ENCODE data around the gene SLC5A11.

Gene SLC5A11

DNA sequence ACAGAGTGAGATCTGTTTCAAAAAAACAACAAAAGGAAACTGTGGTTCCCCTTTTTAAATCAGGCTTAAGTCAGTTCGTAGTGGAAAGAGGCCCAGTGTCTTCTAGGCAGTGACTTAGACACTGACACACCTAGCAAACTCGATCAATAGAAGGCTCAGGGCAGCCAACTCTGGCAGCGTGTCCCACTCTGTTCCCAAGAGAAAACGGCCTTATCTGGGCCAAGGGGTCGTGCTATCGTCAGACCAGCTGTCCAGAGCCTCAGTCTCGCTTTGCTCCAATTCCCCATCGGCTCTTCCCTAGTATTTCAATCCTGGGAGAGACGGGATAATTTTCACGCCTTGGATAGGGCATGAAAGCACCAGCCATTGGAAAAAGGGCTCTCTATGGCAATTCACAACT is 72.9 kb downstream of the SLC5A11 start:
- DNase-seq (ENCODE audit: low read depth in 3 of 3): no peak

DNA sequence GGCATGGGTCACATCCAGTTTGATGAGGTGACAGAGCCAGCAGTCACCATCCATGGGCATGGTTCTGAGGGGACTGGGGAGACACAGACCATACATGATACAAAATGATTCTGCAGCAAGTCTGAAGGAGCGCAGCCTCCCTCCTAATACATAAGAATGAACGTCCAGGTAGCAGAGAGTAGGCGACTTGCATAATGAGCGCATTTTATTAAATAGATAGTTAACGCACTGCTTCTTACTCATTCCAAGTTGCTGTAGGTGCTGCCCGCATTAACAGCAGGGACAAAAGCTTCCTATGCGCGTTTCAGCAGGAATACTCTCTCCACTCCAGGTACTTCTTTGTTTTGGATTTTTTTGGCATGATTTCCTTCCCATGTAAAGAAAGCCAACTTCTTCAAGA is 73.8 kb downstream of the SLC5A11 start:
- DNase-seq (ENCODE audit: low read depth in 3 of 3): no peak

DNA sequence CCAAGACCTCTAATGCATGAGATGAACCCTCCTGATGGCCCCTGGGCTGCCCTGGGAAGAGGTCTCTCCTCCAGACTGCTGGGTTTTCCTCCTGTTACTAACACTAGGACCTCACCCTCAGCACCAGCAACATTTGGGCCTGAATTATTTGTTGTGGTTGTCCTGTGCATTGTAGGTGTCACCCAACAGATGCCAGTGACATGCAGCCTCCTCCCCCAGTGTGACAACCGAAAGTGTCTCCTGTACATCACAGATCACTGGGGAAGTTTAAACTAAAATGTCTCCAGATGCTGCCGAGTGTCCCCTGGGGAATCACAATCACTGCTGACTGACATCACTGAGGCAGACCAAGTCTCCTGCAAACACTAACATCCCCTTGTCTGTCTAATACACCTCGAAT is 74.8 kb downstream of the SLC5A11 start:
- no peak for DNase-seq (ENCODE audit: low read depth in 3 of 3)

DNA sequence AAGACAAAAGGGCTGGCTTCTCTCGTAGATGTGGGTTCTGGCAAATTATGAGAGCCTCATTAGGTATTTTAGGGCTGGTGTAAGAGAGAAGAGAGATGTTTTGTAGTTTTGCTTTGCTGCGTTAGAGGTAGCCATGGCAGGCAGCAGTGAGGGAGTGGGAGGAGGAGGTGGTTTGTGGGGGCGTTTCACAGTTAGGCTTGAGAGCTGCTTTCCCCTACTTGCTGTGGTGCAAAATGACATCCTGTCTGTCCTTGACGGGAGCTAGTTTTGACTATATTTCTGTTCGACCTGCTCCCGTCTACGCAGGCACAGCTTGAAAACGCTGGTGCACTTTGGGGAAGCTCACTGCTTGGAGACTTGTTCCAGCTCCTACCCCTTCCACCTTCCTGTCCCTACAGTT is 75.5 kb downstream of the SLC5A11 start:
- DNase-seq (ENCODE audit: low read depth in 3 of 3): no peak

DNA sequence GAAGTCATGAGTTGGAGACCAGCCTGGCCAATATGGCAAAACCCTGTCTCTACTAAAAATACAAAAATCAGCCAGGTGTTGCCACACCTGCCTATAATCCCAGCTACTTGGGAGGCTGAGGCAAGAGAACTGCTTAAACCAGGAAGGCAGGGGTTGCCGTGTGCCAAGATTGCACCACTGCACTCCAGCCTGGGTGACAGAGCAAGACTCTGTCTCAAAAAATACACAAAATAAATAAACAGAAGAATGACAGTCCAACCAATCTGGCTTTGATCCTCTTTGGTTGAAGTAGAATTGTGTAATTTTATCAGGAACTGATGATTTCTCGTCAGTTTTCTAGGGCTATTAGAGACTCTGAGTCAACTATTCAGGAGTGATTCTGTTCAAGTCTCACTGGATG is 79.4 kb downstream of the SLC5A11 start:
- DNase-seq (ENCODE audit: low read depth in 3 of 3): no peak

DNA sequence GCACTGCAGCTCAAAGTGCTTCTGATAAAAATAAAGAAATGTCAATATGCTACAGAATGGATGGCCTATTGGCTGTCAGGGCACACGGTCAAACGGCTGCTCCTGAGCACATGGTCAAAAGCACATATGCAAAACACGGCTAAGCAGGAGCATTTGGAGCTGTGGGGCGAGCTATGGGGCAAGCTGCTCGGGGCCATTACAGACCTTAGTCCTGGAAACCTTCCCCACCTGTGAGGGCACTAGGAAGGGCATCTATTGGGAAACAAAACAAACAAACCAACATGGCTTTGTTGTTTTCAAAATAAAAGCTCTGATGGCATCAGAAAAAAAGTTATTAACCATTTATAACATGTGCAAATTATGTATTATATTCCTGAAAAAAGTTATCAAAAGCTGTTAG is 83.6 kb downstream of the SLC5A11 start:
- no peak for DNase-seq (ENCODE audit: low read depth in 3 of 3)

DNA sequence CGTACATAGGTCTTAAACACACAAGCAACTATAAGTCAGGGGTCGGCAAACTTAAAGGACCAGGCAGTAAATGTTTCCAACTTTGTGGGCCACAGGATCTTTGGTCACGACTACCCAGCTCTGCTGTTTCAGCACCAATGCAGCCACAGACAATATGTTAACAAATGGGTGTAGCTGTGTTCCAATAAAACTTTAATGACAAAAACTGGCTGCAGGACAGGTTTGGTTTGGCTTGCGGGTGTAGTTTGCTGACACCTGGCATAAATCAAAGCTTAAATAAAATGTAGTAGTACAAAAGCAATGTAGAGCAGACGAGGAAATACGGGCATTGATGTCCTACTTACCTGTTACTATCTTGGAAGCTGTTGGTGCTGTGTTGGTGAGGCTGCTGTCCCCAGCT is 84.7 kb downstream of the SLC5A11 start:
- no peak for DNase-seq (ENCODE audit: low read depth in 3 of 3)

DNA sequence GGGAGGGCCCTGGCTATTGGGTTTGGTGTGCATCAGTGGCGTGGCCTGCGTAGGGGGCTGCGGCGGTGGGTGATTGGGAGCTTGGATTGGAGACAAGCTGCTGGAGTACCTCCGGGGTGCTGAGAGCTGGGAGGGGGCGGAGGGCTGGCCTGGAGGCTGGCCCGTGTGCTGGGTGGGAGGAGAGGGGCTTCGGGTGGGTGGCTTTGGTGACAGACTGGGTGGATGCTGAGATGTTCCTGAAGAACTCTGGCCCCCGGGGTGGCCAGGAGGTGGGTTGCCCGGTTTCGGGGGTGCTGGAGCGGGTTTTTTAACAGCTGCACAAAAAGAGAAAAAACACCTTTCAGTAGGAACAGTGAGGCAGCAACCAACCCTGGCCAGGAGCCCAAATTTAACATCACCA is 85.3 kb downstream of the SLC5A11 start:
- DNase-seq (ENCODE audit: low read depth in 3 of 3): no peak

DNA sequence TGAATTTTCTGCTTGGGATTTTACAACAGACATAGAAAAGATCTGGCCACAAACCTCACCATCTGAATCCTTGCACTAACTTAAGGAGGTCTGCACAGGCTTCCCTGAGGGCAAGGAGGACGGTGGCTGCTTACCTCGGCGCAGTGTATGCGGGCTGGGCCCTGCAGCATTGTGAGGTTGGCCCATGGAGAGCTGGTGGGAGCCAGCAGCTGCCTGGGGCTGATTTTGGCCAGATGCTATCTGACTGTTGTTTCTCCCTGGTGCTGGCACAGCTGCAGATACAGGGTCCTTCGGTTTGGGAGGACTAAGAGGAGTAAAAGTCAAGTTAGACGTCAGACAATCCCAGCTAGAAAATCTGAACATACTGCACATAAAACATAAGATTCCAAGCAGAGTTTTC is 89.6 kb downstream of the SLC5A11 start:
- DNase-seq (ENCODE audit: low read depth in 3 of 3): no peak

DNA sequence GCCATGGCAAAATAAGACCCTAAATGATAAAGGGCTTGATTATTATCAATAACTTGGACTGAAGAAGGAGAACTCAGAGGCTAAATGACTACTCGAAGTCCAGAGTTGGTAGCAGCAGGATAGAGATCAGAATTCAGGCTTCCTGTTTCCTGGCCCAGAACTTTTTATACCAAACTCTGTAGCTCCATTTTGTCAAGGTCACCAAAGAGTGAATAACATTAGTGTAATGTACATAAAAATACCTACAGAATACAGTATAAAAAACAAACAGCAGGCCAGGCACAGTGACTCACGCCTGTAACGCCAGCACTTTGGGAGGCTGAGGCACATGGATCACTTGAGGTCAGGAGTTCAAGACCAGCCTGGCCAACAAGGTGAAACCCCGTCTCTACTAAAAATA is 90.4 kb downstream of the SLC5A11 start:
- no peak for DNase-seq (ENCODE audit: low read depth in 3 of 3)

DNA sequence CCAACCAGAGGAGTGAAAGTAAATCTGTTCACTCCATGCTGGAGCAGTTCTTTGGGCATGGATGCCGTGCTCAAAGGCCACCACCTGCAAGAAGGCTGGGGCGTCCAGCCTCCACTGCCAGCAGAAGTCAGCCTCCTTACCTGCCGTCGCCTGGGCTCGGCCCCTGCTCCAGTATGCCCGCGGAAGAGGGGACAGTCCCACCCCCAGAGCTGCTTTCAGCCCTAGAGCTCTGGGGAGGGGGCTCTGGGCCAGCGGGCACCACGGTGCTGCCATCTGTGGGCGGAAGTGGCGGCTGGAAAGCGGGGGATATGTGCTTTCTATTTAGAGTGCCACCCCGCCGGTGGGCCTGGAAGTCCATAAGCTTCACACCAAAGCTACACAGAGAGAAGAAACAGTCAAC is 93.5 kb downstream of the SLC5A11 start:
- no peak for DNase-seq (ENCODE audit: low read depth in 3 of 3)

DNA sequence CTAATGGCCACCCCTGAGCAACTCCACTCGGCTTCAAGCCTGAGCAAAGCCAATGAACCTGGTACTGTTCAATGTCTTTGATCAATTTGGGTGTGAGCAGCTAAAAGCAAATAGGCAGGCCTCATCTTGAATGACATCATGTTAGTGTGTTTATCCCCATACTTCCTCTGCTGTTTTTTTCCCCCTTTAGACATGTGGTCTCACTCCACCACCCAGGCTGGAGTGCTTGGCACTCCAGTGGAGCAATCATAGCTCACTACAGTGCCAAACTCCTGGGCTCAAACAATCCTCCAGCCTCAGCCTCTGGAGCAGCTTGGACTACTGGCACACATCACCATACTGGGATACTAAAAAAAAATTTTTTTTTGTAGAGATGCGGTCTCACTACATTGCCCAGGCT is 94.0 kb downstream of the SLC5A11 start:
- DNase-seq (ENCODE audit: low read depth in 3 of 3): no peak

DNA sequence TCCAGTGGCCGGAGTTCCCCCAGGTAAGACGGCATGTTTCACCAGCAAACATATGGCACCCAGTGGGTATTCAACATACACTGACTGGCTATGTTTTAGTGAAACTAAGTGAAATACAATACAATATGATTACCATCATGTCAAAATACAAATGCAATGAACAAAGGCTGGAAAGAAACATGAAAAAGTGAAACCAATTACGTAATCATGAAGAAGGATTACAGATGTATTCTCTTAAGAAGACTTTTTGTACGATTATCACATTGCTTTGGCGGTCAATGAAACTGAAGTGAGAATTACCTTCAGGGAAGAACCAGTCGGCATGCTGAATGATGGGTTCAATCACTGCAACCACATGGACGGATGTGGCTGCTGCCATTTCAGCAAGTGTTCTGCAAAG is 97.7 kb downstream of the SLC5A11 start:
- no peak for DNase-seq (ENCODE audit: low read depth in 3 of 3)

DNA sequence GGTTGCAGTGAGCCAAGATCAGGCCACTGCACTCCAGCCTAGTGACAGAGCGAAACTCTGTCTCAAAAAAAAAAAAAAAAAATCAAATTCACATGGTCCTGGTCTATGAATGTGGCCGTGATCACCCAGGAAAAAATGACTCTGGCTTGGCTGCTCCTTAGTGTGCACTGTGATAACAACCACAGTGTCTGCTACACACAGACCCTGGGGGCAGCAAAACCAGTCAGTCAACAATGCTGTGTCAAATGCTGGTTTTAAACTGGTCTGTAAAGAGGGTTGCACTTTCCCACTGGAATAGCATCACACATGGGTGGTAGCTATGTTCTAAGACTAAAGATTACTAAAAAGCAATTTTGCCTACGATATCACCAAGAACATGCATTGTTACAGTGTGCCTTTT is 98.4 kb downstream of the SLC5A11 start:
- DNase-seq (ENCODE audit: low read depth in 3 of 3): no peak

DNA sequence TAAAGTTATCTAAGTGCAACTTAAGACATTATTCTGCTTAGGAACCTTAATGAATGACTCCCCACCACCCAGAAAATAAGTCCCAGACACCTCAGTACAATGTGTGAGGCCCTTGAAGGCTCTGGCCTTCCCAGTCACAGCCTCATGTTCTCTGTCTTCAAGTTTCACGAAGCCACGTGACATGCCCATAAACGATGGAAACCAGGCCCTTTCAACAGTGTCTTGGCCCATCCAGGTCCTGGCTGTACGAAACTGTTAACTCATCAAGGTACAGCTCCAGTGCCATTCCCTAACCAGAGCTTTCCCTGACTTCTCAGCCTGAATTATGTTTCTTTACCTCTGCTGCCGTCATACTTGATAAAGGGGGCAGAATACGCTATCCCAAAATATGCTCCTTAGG is 100.4 kb downstream of the SLC5A11 start:
- DNase-seq (ENCODE audit: low read depth in 3 of 3): no peak

DNA sequence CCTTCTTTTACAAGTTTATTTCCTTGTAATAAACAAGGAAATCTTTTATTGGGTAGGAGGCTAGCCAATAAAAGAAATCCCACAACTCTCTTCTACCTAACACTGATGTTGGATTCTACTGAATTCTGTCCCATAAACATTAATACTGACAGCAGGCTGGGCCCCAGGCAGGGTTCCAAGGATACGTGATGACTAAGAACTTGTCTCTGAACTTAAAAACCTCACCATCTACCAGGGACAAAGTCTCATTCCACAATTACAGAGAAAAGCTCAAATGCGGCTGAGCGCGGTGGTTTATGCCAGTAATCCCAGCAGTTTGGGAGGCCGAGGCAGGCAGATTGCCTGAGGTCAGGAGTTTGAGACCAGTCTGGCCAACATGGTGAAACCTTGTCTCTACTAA is 104.5 kb downstream of the SLC5A11 start:
- no peak for DNase-seq (ENCODE audit: low read depth in 3 of 3)

DNA sequence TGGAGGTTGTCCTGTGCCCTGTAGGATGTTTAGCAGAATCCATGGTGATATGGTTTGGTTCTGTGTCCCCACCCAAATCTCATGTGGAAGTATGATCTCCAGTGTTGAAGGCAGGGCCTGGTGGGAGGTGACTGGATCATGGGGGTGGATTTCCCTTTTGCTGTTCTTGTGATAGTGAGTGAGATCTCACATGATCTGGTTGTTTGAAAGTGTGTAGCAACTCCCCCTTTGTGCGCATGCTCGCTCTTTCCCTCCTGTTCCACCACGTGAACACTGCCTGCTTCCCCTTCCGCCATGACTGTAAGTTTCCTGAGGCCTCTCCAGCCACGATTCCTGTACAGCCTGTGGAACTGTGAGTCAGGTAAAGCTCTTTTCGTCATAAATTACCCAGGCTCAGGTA is 107.5 kb downstream of the SLC5A11 start:
- no peak for DNase-seq (ENCODE audit: low read depth in 3 of 3)

DNA sequence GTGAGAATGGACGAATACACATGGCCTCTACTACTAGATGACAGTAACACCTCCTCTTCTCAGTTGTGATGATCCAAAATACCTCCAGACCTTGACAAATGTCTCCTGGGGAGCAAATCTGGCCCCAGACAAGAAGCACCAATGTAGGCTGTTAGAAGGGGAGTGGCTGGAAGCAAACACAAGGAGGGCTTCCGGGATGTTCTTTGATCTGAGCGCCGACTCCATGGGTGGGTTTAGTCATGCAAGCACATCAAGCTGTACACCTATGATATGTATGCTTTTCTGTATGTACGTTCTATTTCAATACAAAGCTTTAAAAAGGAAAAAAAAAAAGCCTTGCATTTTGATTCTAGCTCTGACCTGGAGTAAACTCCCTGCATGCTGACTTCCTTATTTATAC is 108.0 kb downstream of the SLC5A11 start:
- DNase-seq (ENCODE audit: low read depth in 3 of 3): no peak

DNA sequence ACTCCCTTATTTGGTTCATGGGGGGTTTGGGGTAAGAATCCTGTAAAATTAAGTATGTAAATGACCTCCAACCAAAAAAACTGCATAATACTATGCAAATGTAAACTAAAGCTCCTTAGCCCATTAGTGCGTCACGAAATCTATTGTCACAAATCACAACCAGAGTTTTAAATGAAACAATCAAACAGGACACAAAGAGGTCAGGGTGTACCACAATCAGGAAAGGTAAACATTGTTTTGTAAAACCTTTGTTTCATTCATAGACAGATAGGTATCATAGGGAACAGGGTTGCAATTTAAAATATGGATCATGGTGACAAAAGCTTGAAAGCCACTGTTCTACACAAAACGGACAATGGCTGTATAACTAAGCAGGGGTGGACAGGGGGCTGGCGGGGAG is 108.4 kb downstream of the SLC5A11 start:
- DNase-seq (ENCODE audit: low read depth in 3 of 3): no peak

DNA sequence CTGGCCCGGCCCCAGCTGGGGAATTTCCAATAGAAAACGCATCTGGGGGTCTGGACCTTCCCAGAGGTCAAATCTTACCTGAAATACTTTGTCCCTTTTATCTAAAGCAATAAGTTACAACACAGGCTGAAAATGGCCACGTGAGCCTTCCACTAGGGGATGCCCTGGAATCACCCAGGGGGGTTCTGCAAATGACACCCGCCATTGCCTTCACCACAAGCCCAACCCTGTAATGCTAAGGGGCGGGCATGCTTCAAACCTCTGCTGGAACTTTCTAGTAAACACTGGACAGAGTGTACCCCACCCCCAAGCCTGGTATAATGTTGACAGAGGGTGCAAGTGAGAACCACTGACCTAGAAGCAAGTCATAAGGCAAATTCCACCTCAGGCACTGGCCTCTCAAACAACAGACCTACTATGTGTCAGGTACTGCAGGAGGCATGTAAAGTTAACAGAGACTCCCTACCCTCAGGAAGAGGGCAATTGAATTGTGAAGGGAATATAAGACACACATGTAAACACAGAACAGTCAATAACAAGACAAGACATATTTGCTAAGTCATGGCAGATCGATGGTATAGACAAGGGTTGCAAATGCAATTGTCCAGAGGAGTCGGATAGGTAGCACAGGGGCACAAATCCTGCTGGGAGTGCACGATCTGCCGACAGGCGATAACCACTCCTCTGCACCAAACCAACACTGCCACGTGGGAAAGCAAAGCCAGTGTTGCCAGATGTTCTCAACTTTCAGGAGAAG is 110.4 kb downstream of the SLC5A11 start:
- DNase-seq (ENCODE audit: low read depth in 3 of 3): no peak

DNA sequence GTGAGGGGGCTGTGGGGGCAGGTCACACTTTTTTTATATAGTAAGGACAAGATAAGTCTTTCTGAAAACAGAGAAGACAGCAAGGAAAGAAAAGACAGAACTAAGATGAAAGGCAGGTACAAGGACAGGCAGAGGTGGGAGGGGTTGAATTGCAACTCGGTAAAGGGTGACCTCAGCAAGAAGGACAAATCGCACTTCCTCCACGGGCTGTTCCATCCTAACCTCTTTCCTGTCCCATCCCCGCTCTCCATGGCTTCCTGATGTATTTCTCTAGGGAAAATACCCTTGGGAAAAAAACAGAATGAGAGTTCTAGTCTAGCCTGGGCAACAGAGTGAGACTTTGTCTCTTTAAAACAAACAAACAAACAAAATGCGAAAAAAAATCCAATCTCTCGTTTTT is 112.1 kb downstream of the SLC5A11 start:
- DNase-seq (ENCODE audit: low read depth in 3 of 3): no peak

All from stimulated activated CD4-positive, alpha-beta T cell treated with anti-CD3 and anti-CD28 coated beads, TNF-alpha, amount 100 ng/mL, for 4 hours (primary cell).